CD14-positive monocyte (primary cell): ENCODE data around the gene RIMS1. TPM values are rescaled to one million over a fixed set of nuclear protein-coding genes. Genes with fewer than 3 reads are reported as not detected.

ENCODE experiments used
- DNase-seq, 3 donors: peaks; one replicate each; pipeline ENCODE4 v3.0.0-alpha.2; 2011 to 2022
- H2AFZ ChIP-seq: 2 replicates; pipeline ENCODE4 v1.6.0; 2012; ENCODE audit warnings: mild to moderate bottlenecking, low read depth, low read length, inconsistent platforms; ENCODE audit not compliant: insufficient read depth, poor library complexity, severe bottlenecking
- H3K27ac ChIP-seq, 2 donors: 1 replicate in 1 of 2; 2 replicates in 1 of 2; pipeline ENCODE4 v1.5.1; 2012 to 2013; ENCODE audit warnings: low read length in 2 of 2, control low read depth in 1 of 2, inconsistent platforms in 1 of 2, low read depth in 1 of 2, mild to moderate bottlenecking in 1 of 2
- H3K27me3 ChIP-seq, 2 donors: one replicate each; pipeline versions ENCODE4 v1.6.0 to v1.6.1; 2011 to 2013; ENCODE audit warnings: low read length in 2 of 2; ENCODE audit not compliant: control insufficient read depth in 2 of 2, insufficient read depth in 2 of 2
- H3K36me3 ChIP-seq, 2 donors: replicated peaks in 1 of 2; 1 replicate in 1 of 2; 2 replicates in 1 of 2; pipeline versions ENCODE4 v1.5.1 to v1.6.1; 2012 to 2013; ENCODE audit warnings: low read length in 2 of 2, control low read depth in 1 of 2, inconsistent platforms in 1 of 2, mild to moderate bottlenecking in 1 of 2; ENCODE audit not compliant: insufficient read depth in 2 of 2, control insufficient read depth in 1 of 2
- H3K4me1 ChIP-seq, 2 donors: 1 replicate in 1 of 2; 2 replicates in 1 of 2; pipeline versions ENCODE4 v1.5.1 to v1.6.1; 2012 to 2013; ENCODE audit warnings: low read length in 2 of 2, control low read depth in 1 of 2, inconsistent platforms in 1 of 2, mild to moderate bottlenecking in 1 of 2, moderate library complexity in 1 of 2; ENCODE audit not compliant: insufficient read depth in 2 of 2, control insufficient read depth in 1 of 2
- H3K4me2 ChIP-seq: replicated peaks from 2 replicates; pipeline ENCODE3; 2012; ENCODE audit warnings: low read length, moderate library complexity, mild to moderate bottlenecking; ENCODE audit not compliant: poor library complexity, severe bottlenecking; ENCODE audit errors: extremely low read depth
- H3K4me3 ChIP-seq, 3 experiments: fragments of 200-600 bp in 1 of 3; sonication (generic) in 1 of 3; replicated peaks in 1 of 3; 1 replicate in 2 of 3; 2 replicates in 1 of 3; pipeline ENCODE4 v1.5.1; 2011 to 2013; ENCODE audit warnings: low read length in 3 of 3, mild to moderate bottlenecking in 3 of 3, control low read depth in 2 of 3, low read depth in 2 of 3, inconsistent platforms in 1 of 3, moderate library complexity in 1 of 3
- H3K79me2 ChIP-seq: 2 replicates; pipeline ENCODE4 v1.6.0; 2012; ENCODE audit warnings: mild to moderate bottlenecking, control low read depth, inconsistent platforms, low read length, moderate library complexity; ENCODE audit not compliant: insufficient read depth
- H3K9ac ChIP-seq: 2 replicates; pipeline ENCODE4 v1.6.0; 2017; ENCODE audit warnings: low read length, mild to moderate bottlenecking; ENCODE audit not compliant: insufficient read depth, poor library complexity, severe bottlenecking
- H3K9me3 ChIP-seq, 2 donors: replicated peaks in 1 of 2; 1 replicate in 1 of 2; 2 replicates in 1 of 2; pipeline versions ENCODE4 v1.5.1 to v1.6.1; 2012 to 2013; ENCODE audit warnings: low read length in 2 of 2, control low read depth in 1 of 2; ENCODE audit not compliant: control insufficient read depth in 1 of 2, insufficient read depth in 1 of 2
- H4K20me1 ChIP-seq: 2 replicates; pipeline ENCODE4 v1.6.0; 2012; ENCODE audit warnings: mild to moderate bottlenecking, low read length, control low read depth, moderate library complexity; ENCODE audit not compliant: insufficient read depth
- H3K27ac Mint-ChIP-seq, 7 donors: one replicate each; pipeline ENCODE4 v1.8.0; 2020; ENCODE audit warnings: mild to moderate bottlenecking in 7 of 7, mixed read lengths in 7 of 7, moderate library complexity in 6 of 7, inconsistent platforms in 2 of 7
- H3K27me3 Mint-ChIP-seq, 3 donors: one replicate each; pipeline ENCODE4 v1.8.0; 2021 to 2022; ENCODE audit warnings: low read depth in 3 of 3, mild to moderate bottlenecking in 3 of 3, mixed read lengths in 3 of 3, moderate library complexity in 3 of 3, inconsistent platforms in 1 of 3
- H3K36me3 Mint-ChIP-seq, 2 donors: one replicate each; pipeline ENCODE4 v1.8.0; 2020; ENCODE audit warnings: mixed read lengths in 2 of 2, inconsistent platforms in 1 of 2, mild to moderate bottlenecking in 1 of 2
- H3K4me1 Mint-ChIP-seq: one replicate; pipeline ENCODE4 v1.8.0; 2020; ENCODE audit warnings: mild to moderate bottlenecking, mixed read lengths
- H3K4me3 Mint-ChIP-seq, 2 donors: one replicate each; pipeline ENCODE4 v1.8.0; 2020; ENCODE audit warnings: mild to moderate bottlenecking in 2 of 2, mixed read lengths in 2 of 2, moderate library complexity in 1 of 2
- H3K9me3 Mint-ChIP-seq, 7 donors: one replicate each; pipeline ENCODE4 v1.8.0; 2020 to 2022; ENCODE audit warnings: mixed read lengths in 7 of 7, mild to moderate bottlenecking in 6 of 7, moderate library complexity in 6 of 7, inconsistent platforms in 2 of 7
- WGBS: methylation state at CpG from one replicate; pipeline ENCODE4 v1.1.5; 2013; ENCODE audit warnings: missing lambda C conversion rate; ENCODE audit not compliant: insufficient coverage; 5-methylcytosine and 5-hydroxymethylcytosine counted together
- intact Hi-C, 2 donors: fragments of 100-400 bp; cut with micrococcal nuclease; formaldehyde crosslinking; loops; one replicate each; pipeline versions ENCODE4 v1.15.0 to v1.15.1; 2023
- polyA plus RNA-seq, 3 donors: library from polyadenylated mRNA; depleted of rRNA in 1 of 3; unstranded in 2 of 3; stranded (reverse) in 1 of 3; fragments of 300-500 nt in 2 of 3; fragments of >200 nt in 1 of 3; fragmentation: Illumina TruSeq in 2 of 3; gene quantifications; 1 replicate in 2 of 3; 2 replicates in 1 of 3; pipeline ENCODE4 v1.2.3, GENCODE V29; 2012 to 2021
- TF ChIP-seq, protein P1 (sequence below): fragments of 200-600 bp; IDR thresholded peaks from one replicate; pipeline ENCODE4 v1.8.0; 2022; ENCODE audit warnings: antibody characterized with exemption, mild to moderate bottlenecking

Gene RIMS1
- polyA plus RNA-seq, 3 donors = not detected

DNA sequence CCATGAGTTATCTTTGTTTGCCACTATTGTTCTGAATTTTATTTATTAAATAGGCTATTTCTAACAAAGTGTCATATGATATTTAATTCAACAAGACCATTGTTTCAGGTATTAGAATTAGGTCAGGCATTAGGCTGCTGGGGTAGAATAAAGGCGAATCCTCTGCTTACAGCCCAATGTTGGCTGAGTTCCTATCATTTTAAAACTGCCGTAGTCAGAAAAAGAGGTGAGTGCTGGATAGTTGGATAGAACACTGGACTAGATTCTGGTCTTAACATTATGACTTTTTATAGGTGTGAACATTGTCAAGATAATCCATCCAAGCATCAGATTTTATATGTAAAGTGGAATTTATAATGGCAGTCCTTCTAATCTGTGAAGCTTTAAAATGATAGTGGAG is 6.3 kb downstream of the RIMS1 start:
- H3K4me1 Mint-ChIP-seq = peaks cover 5% of the 10 kb centered on the region
- peaks cover 0 to 5% (median 0%) of the 10 kb centered on the region in 7 donors for H3K9me3 Mint-ChIP-seq
- Histone ChIP-seq H4K20me1 (no peaks in the 10 kb centered on the region), H3K36me3 (no peaks in the 10 kb centered on the region), H3K4me3 (no peak overlapping the region), H3K27ac (no peak overlapping the region), H3K4me2 (no peak overlapping the region), H2AFZ (no peak overlapping the region), H3K9me3 (no peaks in the 10 kb centered on the region), H3K27me3 (peaks cover 8 to 9% of the 10 kb centered on the region in 2 donors), H3K79me2 (no peaks in the 10 kb centered on the region), H3K4me1 (no peaks in the 10 kb centered on the region), H3K9ac (no peak overlapping the region)
- DNase-seq = no peak
- H3K27ac Mint-ChIP-seq = no peak overlapping the region
- H3K4me3 Mint-ChIP-seq = no peak overlapping the region
- H3K27me3 Mint-ChIP-seq = peaks cover 4 to 17% (median 14%) of the 10 kb centered on the region in 3 donors
- intact Hi-C loops = no loop called here
- no peaks in the 10 kb centered on the region for H3K36me3 Mint-ChIP-seq
- no CpG with 5 or more reads among the region's 2 CpGs for WGBS
- TF ChIP-seq, protein P1, sequence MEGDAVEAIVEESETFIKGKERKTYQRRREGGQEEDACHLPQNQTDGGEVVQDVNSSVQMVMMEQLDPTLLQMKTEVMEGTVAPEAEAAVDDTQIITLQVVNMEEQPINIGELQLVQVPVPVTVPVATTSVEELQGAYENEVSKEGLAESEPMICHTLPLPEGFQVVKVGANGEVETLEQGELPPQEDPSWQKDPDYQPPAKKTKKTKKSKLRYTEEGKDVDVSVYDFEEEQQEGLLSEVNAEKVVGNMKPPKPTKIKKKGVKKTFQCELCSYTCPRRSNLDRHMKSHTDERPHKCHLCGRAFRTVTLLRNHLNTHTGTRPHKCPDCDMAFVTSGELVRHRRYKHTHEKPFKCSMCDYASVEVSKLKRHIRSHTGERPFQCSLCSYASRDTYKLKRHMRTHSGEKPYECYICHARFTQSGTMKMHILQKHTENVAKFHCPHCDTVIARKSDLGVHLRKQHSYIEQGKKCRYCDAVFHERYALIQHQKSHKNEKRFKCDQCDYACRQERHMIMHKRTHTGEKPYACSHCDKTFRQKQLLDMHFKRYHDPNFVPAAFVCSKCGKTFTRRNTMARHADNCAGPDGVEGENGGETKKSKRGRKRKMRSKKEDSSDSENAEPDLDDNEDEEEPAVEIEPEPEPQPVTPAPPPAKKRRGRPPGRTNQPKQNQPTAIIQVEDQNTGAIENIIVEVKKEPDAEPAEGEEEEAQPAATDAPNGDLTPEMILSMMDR = no peak

DNA sequence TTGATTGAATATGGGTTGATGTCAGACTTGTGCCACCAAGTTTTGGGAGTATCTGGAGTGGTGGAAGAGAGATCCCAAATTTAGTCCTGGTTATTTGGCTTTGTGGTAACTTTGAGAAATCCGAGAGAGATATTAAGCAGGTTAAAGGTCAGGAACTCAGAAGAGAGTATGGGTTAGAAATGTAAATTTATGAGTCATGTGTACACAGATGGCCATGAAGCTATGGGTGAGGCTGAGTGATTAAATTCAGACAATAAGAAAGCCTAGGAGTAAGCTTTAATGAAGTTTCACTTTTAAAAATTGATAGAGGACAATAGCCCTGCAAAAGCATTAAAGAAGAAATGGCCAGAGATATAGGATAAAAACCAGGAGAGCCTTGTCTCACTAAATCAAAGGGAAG is 14.3 kb downstream of the RIMS1 start:
- Mint-ChIP-seq H3K9me3 (no peaks in the 10 kb centered on the region), H3K27ac (no peak overlapping the region), H3K4me1 (no peaks in the 10 kb centered on the region), H3K4me3 (no peak overlapping the region), H3K27me3 (no peaks in the 10 kb centered on the region), H3K36me3 (no peaks in the 10 kb centered on the region)
- Histone ChIP-seq H3K9me3 (no peaks in the 10 kb centered on the region), H3K4me2 (no peak overlapping the region), H4K20me1 (no peaks in the 10 kb centered on the region), H3K36me3 (no peaks in the 10 kb centered on the region), H2AFZ (no peak overlapping the region), H3K27ac (no peak overlapping the region), H3K27me3 (no peaks in the 10 kb centered on the region), H3K4me1 (no peaks in the 10 kb centered on the region), H3K79me2 (no peaks in the 10 kb centered on the region), H3K4me3 (no peak overlapping the region), H3K9ac (no peak overlapping the region)
- no peak for DNase-seq
- TF ChIP-seq, protein P1 = no peak
- intact Hi-C loops = no loop called here
- 91% methylated on average over 1 of the region's 1 CpG for WGBS
